Activated naive CD8-positive, alpha-beta T cell treated with anti-CD3 and anti-CD28 coated beads for 36 hours (primary cell): Measurements from ENCODE around the gene CYFIP1. TPM values are rescaled to one million over a fixed set of nuclear protein-coding genes. Genes with fewer than 3 reads are reported as not detected.

ENCODE experiments used
- DNase-seq: peaks from one replicate; pipeline ENCODE4 v3.0.0; 2021
- H3K27ac Mint-ChIP-seq: one replicate; pipeline ENCODE4 v1.8.0; 2022; ENCODE audit warnings: mild to moderate bottlenecking, moderate library complexity, mixed read lengths
- H3K27me3 Mint-ChIP-seq: one replicate; pipeline ENCODE4 v1.8.0; 2022; ENCODE audit warnings: mild to moderate bottlenecking, mixed read lengths
- H3K36me3 Mint-ChIP-seq: one replicate; pipeline ENCODE4 v1.8.0; 2021; ENCODE audit warnings: mild to moderate bottlenecking, mixed read lengths
- H3K4me1 Mint-ChIP-seq: one replicate; pipeline ENCODE4 v1.8.0; 2021; ENCODE audit warnings: mixed read lengths
- H3K4me3 Mint-ChIP-seq: one replicate; pipeline ENCODE4 v1.8.0; 2022; ENCODE audit warnings: mild to moderate bottlenecking, moderate library complexity, mixed read lengths
- H3K9me3 Mint-ChIP-seq: one replicate; pipeline ENCODE4 v1.8.0; 2022; ENCODE audit warnings: mixed read lengths
- total RNA-seq, 2 experiments: library from RNA; stranded (reverse); gene quantifications; one replicate each; pipeline ENCODE4 v1.2.3, GENCODE V29; 2021

Gene CYFIP1
- total RNA-seq, 2 experiments from 2014 or later: 14.9 to 17.1 TPM

DNA sequence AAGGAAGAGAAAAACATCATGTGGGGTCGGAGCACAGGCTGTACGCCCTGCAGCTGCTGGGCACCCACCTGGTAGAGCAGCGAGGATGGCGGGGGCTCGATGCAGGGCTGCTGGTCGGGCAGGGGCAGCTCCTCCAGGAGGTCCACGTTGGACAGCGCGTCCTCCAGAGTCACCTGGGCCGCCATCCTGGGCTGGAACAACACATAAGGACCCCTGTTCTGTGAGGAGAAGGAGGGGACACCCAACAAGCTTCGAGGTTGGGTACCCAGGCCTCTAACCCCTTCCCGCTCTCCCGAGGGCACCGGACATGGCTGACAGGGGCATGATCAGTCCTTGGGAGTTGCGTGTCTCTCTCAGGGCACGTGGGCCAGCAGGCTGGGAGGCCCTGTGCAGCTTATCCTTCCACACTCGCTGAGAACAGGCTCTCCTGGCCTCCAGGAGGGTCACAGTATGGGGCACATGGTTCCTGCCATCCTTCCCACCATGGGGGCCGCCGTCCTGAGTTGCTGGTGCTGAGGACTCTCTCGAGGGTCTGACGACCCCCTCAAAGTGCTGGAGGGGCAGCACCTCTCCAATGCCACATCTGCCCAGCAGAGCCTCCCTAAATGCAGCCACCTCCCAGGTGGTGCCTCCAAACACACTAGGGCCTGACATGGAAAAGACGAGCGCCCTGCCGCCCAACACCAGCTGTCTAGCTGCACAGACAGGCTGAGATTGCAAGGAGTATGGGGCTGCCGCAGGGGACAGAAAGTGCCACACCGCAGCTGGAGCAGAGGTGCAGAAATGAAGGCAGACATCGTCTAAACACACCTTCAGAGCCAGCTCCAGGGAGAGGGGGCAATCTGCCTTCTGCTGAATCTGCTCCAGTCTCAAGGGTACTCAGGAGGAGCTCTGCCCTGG lies 32.8 kb downstream of the CYFIP1 start:
- Mint-ChIP-seq H3K27ac (no peak overlapping the region), H3K36me3 (no peaks in the 10 kb centered on the region), H3K4me3 (no peak overlapping the region), H3K27me3 (no peaks in the 10 kb centered on the region), H3K4me1 (peaks cover 9% of the 10 kb centered on the region), H3K9me3 (no peaks in the 10 kb centered on the region)
- no peak for DNase-seq

DNA sequence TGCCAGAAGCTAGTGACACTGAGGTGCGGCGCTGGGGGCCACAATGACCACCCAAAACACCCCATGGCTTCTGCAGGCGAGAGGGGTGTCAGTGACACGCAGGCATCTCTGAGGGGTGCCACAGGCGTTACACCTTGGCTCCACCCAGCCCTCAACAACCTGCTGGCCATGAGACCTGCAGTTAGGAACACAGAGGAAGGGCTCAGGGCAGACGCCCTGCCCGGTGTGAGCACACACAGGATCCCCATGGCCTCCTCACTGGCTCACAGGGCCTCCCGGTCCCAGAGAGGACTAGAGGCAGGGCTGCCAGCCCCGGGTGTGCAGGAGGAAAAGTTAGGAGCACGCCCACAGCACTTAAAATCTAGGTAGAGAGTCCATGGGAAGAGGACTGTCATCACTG lies 35.1 kb downstream of the CYFIP1 start:
- Mint-ChIP-seq H3K36me3 (no peaks in the 10 kb centered on the region), H3K4me3 (no peak overlapping the region), H3K4me1 (peaks cover 9% of the 10 kb centered on the region), H3K27ac (no peak overlapping the region), H3K27me3 (no peaks in the 10 kb centered on the region), H3K9me3 (no peaks in the 10 kb centered on the region)
- no peak for DNase-seq

DNA sequence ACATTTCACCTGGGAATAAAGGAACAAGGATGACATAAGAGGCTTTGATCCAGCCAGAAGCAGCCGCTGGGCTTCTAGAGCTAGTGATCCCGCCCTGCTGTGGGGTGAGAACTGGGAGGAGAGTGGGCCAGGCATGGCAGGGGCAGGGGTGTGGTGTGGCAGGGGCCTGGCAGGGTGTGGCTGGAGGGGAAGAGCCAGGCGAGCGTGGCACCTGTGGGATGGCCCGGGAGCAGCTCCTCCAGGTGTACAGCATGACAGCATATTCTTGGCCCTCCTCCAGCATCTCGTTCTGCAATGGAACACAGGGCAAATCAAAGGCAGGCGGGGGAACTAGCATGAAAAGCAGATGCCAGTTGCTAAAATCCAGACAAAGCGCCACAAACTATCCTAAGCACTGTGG lies 35.5 kb downstream of the CYFIP1 start:
- Mint-ChIP-seq H3K27ac (no peak overlapping the region), H3K4me3 (no peak overlapping the region), H3K27me3 (no peaks in the 10 kb centered on the region), H3K4me1 (peaks cover 9% of the 10 kb centered on the region), H3K9me3 (no peaks in the 10 kb centered on the region), H3K36me3 (no peaks in the 10 kb centered on the region)
- DNase-seq: no peak

DNA sequence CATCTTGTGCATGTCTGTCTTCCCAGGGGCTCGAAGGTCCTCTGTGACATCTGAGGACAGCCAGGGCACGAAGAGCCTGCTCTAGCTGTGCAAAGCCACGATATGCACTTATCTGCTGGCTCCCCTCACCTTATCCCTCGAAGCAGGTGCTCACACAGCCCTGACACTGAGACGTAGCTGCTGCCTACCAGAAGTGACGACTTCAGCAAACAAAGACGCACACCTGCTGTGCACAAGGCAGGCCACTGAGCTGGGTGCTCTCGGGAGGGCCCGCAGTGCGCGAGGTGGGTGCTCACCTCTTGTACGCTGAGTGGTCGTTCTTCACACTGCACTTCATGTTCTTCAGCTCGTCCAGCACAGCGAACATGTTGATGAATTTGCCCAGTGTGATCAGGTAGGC lies 37.3 kb downstream of the CYFIP1 start:
- DNase-seq: no peak
- H3K36me3 Mint-ChIP-seq: no peaks in the 10 kb centered on the region
- H3K4me1 Mint-ChIP-seq: no peaks in the 10 kb centered on the region
- H3K4me3 Mint-ChIP-seq: no peak overlapping the region
- no peaks in the 10 kb centered on the region for H3K9me3 Mint-ChIP-seq
- no peaks in the 10 kb centered on the region for H3K27me3 Mint-ChIP-seq
- H3K27ac Mint-ChIP-seq: no peak overlapping the region

DNA sequence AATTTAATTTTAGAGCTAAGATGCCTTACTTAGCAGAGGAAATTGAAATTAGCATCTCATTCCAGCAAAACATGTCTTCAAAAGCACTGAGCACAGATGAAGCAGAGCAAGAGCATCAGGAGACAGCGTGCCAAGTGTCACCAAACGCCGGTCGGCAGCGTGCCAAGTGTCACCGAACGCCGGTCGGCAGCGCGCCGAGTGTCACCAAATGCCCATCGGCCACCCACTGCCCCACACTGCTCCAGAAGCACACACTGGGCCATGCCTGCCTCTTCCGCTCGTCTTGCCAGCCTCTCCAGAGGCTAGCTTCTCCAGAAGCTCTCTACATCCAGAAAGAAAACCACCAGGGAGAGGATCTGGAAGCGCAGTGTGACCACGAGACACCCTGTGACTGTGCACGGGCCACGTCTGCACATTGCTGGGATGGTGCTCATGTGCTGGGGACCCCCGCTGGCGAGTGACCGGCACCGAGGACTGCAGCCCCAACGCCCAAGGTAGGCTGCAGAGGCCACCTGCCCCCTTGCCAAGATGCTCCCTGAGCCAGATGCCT lies 37.8 kb downstream of the CYFIP1 start:
- no peak overlapping the region for H3K4me3 Mint-ChIP-seq
- no peaks in the 10 kb centered on the region for H3K9me3 Mint-ChIP-seq

DNA sequence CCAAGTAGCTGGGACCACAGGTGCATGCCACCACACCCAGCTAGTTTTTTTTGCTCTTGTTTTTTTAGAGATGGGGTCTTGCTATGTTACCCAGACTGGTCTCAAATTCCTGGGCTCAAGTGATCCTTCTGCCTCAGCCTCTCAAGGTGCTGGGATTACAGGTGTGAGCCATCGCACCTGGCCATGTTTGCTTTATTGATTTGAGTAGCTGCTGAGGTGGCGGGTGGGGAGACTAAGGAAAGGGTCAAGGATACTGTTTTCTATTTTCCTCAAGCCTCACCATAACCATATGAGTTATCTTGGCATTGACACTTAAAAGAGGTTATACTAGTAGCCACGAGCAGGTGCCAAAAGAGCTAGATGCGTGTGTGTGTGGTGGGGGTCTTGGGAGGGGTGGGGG lies 39.0 kb downstream of the CYFIP1 start:
- H3K9me3 Mint-ChIP-seq: no peaks in the 10 kb centered on the region
- no peak overlapping the region for H3K4me3 Mint-ChIP-seq
- H3K36me3 Mint-ChIP-seq: no peaks in the 10 kb centered on the region
- H3K27me3 Mint-ChIP-seq: no peaks in the 10 kb centered on the region
- H3K27ac Mint-ChIP-seq: no peak overlapping the region
- DNase-seq: no peak
- H3K4me1 Mint-ChIP-seq: no peaks in the 10 kb centered on the region

More for the DNA sequence above, 37.8 kb downstream of the CYFIP1 start:
- Mint-ChIP-seq H3K27me3 (no peaks in the 10 kb centered on the region), H3K27ac (no peak overlapping the region), H3K36me3 (no peaks in the 10 kb centered on the region), H3K4me1 (no peaks in the 10 kb centered on the region)
- DNase-seq: no peak

DNA sequence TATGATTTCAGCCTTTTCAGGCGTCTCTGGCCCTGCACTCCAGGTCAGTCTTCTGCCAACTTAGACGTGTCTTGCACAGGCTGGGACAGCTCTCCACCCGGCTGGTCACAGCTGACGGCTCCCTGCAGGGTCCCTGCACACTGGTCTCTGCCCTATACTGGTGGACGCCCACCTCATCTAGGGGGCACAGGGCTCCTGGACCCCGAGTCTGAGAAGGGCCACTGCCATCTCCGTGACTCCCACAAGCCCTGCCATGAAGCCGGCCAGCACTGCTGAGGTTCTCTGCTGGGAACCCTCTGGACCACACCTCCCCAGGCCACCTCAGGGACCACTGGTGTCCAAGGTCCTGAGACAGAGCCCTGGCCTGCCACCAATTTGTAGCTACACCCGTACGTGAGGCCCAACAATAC lies 40.5 kb downstream of the CYFIP1 start:
- no peaks in the 10 kb centered on the region for H3K9me3 Mint-ChIP-seq
- H3K27me3 Mint-ChIP-seq: no peaks in the 10 kb centered on the region
- H3K36me3 Mint-ChIP-seq: no peaks in the 10 kb centered on the region
- no peaks in the 10 kb centered on the region for H3K4me1 Mint-ChIP-seq
- H3K4me3 Mint-ChIP-seq: no peak overlapping the region
- no peak for DNase-seq
- H3K27ac Mint-ChIP-seq: no peak overlapping the region

DNA sequence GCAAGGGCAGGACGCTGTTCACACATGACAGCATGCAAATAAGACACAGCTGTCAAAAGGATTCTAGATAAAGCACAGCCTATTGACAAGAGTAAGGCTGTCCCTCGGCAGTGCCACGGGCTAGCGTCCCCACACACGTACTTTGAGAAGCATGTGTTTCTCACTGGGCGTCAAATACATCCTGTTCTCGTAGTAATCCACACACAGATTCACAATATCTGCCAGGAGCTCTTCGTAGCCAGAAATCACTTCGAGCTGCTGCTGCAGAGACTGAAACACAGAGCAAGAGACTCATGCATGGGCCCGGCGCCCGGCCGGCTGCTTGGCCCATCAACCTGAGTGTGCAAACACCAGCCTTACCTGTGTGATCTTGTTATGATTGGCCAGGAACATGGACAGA lies 41.1 kb downstream of the CYFIP1 start:
- Mint-ChIP-seq H3K4me3 (no peak overlapping the region), H3K4me1 (no peaks in the 10 kb centered on the region), H3K27ac (no peak overlapping the region), H3K9me3 (no peaks in the 10 kb centered on the region), H3K36me3 (no peaks in the 10 kb centered on the region), H3K27me3 (no peaks in the 10 kb centered on the region)
- no peak for DNase-seq

DNA sequence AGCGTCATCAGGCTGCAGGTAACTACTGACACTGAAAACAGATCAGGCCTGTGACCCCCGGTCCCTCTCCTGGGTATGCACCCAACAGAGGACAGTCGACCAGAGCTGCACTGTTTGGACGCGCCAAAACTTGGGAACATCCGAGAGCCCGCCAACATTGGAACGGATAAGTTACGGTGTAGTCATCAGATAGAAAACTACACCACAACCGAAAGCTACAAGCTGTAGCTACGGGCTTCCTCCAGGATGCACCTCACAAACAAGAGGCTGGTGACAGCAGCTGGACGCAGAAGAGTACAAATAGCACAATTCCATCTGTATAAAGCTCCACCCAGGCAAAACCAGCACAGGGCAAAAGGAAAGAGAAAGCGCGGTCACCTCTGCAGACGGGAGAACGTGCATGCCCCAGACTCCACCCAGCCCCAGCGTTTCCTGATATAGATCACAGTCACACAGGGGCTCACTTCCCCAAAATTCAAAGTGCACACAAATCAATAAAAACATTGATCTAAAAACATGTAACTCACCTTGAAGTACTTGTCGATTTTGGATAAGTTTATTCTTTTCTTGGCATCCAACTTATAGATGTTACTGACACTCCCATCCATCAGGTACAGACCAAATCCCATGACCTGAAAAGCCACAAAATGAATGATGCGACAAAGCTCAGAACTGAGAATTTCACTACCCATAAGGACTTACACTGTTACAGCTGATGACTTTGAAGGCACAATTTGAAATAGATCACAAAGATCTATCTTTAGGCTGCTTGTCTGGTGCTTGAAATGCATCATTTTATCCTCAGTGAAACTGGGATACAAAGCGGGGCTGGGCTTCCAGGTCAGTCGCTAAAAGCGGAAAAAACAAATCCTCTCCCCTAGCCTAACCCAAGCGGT lies 43.3 kb downstream of the CYFIP1 start:
- no peak for DNase-seq
- H3K36me3 Mint-ChIP-seq: no peaks in the 10 kb centered on the region
- H3K27me3 Mint-ChIP-seq: no peaks in the 10 kb centered on the region
- no peaks in the 10 kb centered on the region for H3K4me1 Mint-ChIP-seq
- no peak overlapping the region for H3K27ac Mint-ChIP-seq
- H3K4me3 Mint-ChIP-seq: no peak overlapping the region
- H3K9me3 Mint-ChIP-seq: no peaks in the 10 kb centered on the region

DNA sequence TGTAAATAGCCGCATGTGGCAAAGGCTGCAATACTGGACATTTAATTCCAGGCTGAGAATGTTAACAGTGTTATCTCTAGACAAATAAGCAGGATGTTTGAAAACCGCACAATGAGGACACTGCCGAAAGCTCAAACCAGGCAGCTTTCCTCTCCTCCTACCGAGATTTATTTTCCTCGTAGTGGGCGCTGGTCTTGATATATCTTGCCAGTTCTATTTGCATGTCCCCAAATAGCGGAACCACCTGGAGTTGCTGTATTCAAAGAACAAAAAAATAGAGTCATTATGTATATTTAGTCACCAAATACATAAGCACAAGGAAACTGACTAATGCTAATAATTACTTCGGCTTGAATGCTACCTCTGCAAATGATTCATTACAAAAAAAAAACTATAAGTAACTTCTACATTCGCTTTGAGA lies 46.5 kb downstream of the CYFIP1 start:
- H3K27me3 Mint-ChIP-seq: no peaks in the 10 kb centered on the region
- DNase-seq: no peak
- H3K4me3 Mint-ChIP-seq: no peak overlapping the region
- H3K9me3 Mint-ChIP-seq: no peaks in the 10 kb centered on the region
- H3K36me3 Mint-ChIP-seq: no peaks in the 10 kb centered on the region
- no peak overlapping the region for H3K27ac Mint-ChIP-seq
- no peaks in the 10 kb centered on the region for H3K4me1 Mint-ChIP-seq

DNA sequence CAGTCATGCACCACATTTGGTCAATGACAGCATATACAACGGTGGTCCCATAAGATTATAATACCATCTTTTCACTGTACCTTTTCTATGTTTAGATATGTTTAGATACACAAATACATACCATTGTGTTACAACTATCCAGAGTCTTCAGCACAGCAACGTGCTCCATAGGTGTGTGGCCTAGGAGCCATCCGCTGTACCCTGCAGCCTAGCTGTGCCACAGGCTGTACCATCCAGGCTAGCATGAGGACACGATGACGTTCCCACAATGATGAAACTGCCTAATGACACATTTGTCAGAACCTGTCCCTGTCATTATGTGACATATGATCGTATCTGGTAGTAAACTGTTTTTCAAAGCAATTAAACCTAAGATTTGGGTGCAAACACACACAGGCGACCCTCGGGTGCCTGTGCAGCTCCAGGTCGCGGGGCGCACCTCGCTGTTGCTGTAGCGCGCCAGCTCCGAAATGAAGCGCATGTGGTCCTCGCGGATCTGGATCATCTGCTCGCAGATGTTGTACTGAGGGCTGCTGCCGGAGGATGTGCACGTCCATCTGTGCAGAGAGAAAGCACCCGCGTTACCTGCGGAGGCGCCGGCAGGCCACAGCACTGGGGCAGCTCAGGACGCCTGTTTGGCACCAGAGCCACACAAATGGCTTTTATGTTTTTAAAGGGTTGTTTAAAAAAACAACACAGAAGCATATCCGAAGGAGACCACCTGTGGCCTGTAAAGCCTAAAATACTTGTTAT lies 48.2 kb downstream of the CYFIP1 start:
- Mint-ChIP-seq H3K27me3 (no peaks in the 10 kb centered on the region), H3K36me3 (no peaks in the 10 kb centered on the region), H3K4me3 (no peak overlapping the region), H3K27ac (no peak overlapping the region), H3K9me3 (no peaks in the 10 kb centered on the region), H3K4me1 (no peaks in the 10 kb centered on the region)
- DNase-seq: no peak

DNA sequence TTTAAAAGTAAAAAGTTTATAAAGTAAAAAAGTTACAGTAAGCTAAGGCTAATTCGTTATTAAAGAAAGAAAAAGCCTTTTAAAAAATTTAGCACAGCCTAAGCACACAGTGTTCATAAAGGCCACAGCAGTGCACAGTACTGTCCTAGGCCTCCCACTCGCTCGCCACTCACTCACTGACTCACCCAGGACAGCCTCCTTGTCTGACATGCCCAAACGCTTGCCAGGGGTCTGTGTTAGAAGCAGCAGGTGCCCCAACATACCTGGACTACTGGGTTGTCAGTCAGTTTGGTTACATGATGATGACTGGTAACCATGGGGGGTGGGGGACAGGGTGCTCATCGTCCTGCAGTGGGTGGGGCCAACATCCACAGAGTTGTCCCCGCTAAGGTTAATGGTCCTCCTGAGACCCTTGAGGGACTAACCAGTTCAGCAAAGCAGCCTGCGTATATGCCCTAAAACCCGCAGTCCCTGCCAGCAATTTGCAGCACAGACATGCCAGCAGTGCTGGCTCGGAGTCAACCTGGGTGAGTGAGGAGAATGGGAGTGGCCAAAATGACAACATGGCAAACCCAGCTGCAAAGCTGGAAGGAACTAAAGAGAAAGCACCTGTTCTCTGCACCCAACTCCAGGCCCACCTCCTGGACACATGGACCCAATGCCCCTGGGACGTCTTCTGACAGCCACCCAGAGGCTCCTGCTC lies 49.2 kb downstream of the CYFIP1 start:
- Mint-ChIP-seq H3K9me3 (no peaks in the 10 kb centered on the region), H3K27ac (no peak overlapping the region), H3K4me3 (no peak overlapping the region), H3K36me3 (no peaks in the 10 kb centered on the region), H3K27me3 (no peaks in the 10 kb centered on the region), H3K4me1 (no peaks in the 10 kb centered on the region)
- no peak for DNase-seq

DNA sequence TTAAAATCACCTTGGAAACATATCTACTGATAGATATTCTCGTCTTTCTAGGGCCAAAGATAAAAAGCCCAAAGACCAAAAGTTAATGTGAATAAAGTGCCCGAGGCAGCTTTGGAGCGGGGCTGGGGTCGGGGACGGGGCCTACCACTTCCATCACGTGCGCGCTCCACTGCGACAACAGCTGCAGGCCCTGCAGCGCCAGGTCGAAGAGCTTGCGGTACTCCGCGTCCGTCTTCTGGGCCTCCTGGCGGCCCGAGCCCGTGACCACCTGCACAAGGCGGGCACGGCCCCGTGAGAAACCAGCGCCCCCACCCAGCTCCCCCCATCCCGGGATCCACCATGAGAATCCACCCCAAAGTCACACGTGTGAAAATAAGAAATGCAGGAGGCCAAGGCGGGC lies 52.4 kb downstream of the CYFIP1 start:
- no peak overlapping the region for H3K27ac Mint-ChIP-seq
- H3K27me3 Mint-ChIP-seq: no peaks in the 10 kb centered on the region
- H3K36me3 Mint-ChIP-seq: no peaks in the 10 kb centered on the region
- no peaks in the 10 kb centered on the region for H3K4me1 Mint-ChIP-seq
- no peak overlapping the region for H3K4me3 Mint-ChIP-seq
- no peak for DNase-seq
- no peaks in the 10 kb centered on the region for H3K9me3 Mint-ChIP-seq

DNA sequence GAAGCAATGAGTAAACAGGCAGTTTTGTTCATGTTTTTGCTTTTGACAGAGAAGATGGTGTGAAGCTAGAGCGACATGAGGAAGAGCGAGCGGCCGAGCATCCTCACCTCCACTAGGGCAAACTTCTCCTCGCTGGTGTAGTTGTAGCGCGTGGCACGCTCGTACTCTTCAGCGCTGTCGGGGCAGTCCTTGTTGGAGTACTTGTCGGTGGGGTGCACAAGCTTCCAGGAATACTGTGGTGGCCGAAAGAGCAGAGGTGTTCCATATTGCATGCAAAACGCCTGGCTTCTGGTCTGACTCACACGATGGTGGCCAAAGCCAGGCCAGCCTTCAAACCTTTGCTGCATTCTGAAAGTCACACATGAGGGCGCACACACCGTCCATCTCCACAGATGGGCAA lies 54.3 kb downstream of the CYFIP1 start:
- no peaks in the 10 kb centered on the region for H3K27me3 Mint-ChIP-seq
- H3K36me3 Mint-ChIP-seq: no peaks in the 10 kb centered on the region
- DNase-seq: no peak
- H3K27ac Mint-ChIP-seq: no peak overlapping the region
- H3K4me1 Mint-ChIP-seq: no peaks in the 10 kb centered on the region
- H3K4me3 Mint-ChIP-seq: no peak overlapping the region
- no peaks in the 10 kb centered on the region for H3K9me3 Mint-ChIP-seq
